Measurements from ENCODE around the gene MAPK4. TPM values are rescaled to one million over a fixed set of nuclear protein-coding genes. Genes with fewer than 3 reads are reported as not detected.

The MAPK4 gene
- total RNA-seq, 1 experiment from 2014 or later = 4.2 TPM

DNA sequence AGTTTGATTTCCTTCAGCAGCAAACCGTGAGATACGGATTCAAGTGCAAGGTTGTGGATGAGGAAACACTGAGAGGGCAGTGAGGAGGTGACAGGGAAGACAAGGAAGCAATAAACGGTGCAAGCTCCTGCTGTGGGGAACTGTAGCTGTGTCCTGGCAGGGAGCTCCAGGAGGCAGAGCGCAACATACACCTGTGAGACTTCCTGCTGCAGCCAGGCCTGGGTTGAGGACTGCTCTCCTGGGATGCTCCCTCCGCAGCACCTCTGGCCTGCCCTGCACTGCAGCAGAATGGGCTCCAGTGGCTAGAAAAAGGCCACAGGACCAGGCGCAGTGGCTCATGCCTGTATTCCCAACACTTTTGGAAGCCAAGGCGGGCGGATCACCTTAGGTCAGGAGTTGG is 174.5 kb downstream of the MAPK4 start (continued):
- TF ChIP-seq, protein P1, sequence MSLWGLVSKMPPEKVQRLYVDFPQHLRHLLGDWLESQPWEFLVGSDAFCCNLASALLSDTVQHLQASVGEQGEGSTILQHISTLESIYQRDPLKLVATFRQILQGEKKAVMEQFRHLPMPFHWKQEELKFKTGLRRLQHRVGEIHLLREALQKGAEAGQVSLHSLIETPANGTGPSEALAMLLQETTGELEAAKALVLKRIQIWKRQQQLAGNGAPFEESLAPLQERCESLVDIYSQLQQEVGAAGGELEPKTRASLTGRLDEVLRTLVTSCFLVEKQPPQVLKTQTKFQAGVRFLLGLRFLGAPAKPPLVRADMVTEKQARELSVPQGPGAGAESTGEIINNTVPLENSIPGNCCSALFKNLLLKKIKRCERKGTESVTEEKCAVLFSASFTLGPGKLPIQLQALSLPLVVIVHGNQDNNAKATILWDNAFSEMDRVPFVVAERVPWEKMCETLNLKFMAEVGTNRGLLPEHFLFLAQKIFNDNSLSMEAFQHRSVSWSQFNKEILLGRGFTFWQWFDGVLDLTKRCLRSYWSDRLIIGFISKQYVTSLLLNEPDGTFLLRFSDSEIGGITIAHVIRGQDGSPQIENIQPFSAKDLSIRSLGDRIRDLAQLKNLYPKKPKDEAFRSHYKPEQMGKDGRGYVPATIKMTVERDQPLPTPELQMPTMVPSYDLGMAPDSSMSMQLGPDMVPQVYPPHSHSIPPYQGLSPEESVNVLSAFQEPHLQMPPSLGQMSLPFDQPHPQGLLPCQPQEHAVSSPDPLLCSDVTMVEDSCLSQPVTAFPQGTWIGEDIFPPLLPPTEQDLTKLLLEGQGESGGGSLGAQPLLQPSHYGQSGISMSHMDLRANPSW (CRISPR knock-in tag; conservative IDR thresholded peaks at IDR 0.05; ENCODE audit: low read depth) = no peak
- TF ChIP-seq ZNF671 (CRISPR knock-in tag; IDR thresholded peaks at IDR 0.05) (no peak), ZNF423 (CRISPR knock-in tag; IDR thresholded peaks at IDR 0.05) (no peak; the same call in 1 of the 2 replicates), RORB (CRISPR knock-in tag; IDR thresholded peaks at IDR 0.05) (no peak), TCF7 (CRISPR knock-in tag; IDR thresholded peaks at IDR 0.05; ENCODE audit: low read depth) (no peak)
- TF ChIP-seq, protein P2, sequence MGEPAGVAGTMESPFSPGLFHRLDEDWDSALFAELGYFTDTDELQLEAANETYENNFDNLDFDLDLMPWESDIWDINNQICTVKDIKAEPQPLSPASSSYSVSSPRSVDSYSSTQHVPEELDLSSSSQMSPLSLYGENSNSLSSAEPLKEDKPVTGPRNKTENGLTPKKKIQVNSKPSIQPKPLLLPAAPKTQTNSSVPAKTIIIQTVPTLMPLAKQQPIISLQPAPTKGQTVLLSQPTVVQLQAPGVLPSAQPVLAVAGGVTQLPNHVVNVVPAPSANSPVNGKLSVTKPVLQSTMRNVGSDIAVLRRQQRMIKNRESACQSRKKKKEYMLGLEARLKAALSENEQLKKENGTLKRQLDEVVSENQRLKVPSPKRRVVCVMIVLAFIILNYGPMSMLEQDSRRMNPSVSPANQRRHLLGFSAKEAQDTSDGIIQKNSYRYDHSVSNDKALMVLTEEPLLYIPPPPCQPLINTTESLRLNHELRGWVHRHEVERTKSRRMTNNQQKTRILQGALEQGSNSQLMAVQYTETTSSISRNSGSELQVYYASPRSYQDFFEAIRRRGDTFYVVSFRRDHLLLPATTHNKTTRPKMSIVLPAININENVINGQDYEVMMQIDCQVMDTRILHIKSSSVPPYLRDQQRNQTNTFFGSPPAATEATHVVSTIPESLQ (CRISPR knock-in tag; IDR thresholded peaks at IDR 0.05) = no peak

DNA sequence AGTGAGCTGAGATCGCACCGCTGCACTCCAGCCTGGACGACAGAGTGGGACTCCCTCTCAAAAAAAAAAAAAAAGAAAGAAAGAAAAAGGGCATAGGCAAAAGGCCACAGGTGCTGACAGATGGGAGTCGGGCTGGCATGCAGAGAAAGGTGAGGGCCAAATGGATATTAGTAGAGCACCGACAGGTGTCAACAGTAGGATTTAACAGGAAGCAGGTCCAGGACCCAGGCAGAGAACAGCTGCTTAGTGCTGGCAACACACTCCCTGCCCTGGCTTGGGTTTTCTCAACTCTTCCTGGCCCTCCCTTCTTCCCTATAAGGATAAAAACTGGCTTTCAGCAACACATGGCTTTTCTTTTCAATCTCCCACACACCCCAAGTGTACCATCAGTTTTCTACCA is 175.0 kb downstream of the MAPK4 start:
- no peak overlapping the region for H3K27ac Mint-ChIP-seq
- H3K4me3 Mint-ChIP-seq = no peak overlapping the region
- H3K9me3 Mint-ChIP-seq = peaks cover 11% of the 10 kb centered on the region; the same call in 1 of the 2 replicates
- POLR2A ChIA-PET = no interaction called here
- H3K4me1 Mint-ChIP-seq = peaks cover 2% of the 10 kb centered on the region; the same call in 1 of the 2 replicates
- CTCF ChIA-PET = no interaction called here
- no peaks in the 10 kb centered on the region for H3K27me3 Mint-ChIP-seq (ENCODE audit: low read depth)
- DNase-seq (ENCODE audit: low spot score) (no peak), ATAC-seq (no peak)
- H3K36me3 Mint-ChIP-seq = no peaks in the 10 kb centered on the region
- TF ChIP-seq, protein P3, sequence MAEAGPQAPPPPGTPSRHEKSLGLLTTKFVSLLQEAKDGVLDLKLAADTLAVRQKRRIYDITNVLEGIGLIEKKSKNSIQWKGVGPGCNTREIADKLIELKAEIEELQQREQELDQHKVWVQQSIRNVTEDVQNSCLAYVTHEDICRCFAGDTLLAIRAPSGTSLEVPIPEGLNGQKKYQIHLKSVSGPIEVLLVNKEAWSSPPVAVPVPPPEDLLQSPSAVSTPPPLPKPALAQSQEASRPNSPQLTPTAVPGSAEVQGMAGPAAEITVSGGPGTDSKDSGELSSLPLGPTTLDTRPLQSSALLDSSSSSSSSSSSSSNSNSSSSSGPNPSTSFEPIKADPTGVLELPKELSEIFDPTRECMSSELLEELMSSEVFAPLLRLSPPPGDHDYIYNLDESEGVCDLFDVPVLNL (CRISPR knock-in tag; IDR thresholded peaks at IDR 0.05; ENCODE audit: borderline replicate concordance, low read depth) = no peak
- TF ChIP-seq RELA (CRISPR knock-in tag; IDR thresholded peaks at IDR 0.05; ENCODE audit: borderline replicate concordance) (no peak), ZNF138 (CRISPR knock-in tag; conservative IDR thresholded peaks at IDR 0.05) (no peak), ZNF317 (CRISPR knock-in tag; IDR thresholded peaks at IDR 0.05; ENCODE audit: borderline replicate concordance, low read depth) (no peak), ELF4 (CRISPR knock-in tag; IDR thresholded peaks at IDR 0.05; ENCODE audit: low read depth) (no peak), SP1 (CRISPR knock-in tag; conservative IDR thresholded peaks at IDR 0.05) (no peak), ZNF423 (CRISPR knock-in tag; IDR thresholded peaks at IDR 0.05) (no peak), NFATC4 (CRISPR knock-in tag; IDR thresholded peaks at IDR 0.05) (no peak), CREB1 (CRISPR knock-in tag; IDR thresholded peaks at IDR 0.05) (no peak), ZNF671 (CRISPR knock-in tag; IDR thresholded peaks at IDR 0.05) (no peak)
- TF ChIP-seq, protein P4, sequence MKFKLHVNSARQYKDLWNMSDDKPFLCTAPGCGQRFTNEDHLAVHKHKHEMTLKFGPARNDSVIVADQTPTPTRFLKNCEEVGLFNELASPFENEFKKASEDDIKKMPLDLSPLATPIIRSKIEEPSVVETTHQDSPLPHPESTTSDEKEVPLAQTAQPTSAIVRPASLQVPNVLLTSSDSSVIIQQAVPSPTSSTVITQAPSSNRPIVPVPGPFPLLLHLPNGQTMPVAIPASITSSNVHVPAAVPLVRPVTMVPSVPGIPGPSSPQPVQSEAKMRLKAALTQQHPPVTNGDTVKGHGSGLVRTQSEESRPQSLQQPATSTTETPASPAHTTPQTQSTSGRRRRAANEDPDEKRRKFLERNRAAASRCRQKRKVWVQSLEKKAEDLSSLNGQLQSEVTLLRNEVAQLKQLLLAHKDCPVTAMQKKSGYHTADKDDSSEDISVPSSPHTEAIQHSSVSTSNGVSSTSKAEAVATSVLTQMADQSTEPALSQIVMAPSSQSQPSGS (CRISPR knock-in tag; IDR thresholded peaks at IDR 0.05; ENCODE audit: borderline replicate concordance, low read depth) = no peak
- TF ChIP-seq, protein P5, sequence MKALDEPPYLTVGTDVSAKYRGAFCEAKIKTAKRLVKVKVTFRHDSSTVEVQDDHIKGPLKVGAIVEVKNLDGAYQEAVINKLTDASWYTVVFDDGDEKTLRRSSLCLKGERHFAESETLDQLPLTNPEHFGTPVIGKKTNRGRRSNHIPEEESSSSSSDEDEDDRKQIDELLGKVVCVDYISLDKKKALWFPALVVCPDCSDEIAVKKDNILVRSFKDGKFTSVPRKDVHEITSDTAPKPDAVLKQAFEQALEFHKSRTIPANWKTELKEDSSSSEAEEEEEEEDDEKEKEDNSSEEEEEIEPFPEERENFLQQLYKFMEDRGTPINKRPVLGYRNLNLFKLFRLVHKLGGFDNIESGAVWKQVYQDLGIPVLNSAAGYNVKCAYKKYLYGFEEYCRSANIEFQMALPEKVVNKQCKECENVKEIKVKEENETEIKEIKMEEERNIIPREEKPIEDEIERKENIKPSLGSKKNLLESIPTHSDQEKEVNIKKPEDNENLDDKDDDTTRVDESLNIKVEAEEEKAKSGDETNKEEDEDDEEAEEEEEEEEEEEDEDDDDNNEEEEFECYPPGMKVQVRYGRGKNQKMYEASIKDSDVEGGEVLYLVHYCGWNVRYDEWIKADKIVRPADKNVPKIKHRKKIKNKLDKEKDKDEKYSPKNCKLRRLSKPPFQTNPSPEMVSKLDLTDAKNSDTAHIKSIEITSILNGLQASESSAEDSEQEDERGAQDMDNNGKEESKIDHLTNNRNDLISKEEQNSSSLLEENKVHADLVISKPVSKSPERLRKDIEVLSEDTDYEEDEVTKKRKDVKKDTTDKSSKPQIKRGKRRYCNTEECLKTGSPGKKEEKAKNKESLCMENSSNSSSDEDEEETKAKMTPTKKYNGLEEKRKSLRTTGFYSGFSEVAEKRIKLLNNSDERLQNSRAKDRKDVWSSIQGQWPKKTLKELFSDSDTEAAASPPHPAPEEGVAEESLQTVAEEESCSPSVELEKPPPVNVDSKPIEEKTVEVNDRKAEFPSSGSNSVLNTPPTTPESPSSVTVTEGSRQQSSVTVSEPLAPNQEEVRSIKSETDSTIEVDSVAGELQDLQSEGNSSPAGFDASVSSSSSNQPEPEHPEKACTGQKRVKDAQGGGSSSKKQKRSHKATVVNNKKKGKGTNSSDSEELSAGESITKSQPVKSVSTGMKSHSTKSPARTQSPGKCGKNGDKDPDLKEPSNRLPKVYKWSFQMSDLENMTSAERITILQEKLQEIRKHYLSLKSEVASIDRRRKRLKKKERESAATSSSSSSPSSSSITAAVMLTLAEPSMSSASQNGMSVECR (CRISPR knock-in tag; IDR thresholded peaks at IDR 0.05; ENCODE audit: borderline replicate concordance) = no peak
- TF ChIP-seq, protein P6, sequence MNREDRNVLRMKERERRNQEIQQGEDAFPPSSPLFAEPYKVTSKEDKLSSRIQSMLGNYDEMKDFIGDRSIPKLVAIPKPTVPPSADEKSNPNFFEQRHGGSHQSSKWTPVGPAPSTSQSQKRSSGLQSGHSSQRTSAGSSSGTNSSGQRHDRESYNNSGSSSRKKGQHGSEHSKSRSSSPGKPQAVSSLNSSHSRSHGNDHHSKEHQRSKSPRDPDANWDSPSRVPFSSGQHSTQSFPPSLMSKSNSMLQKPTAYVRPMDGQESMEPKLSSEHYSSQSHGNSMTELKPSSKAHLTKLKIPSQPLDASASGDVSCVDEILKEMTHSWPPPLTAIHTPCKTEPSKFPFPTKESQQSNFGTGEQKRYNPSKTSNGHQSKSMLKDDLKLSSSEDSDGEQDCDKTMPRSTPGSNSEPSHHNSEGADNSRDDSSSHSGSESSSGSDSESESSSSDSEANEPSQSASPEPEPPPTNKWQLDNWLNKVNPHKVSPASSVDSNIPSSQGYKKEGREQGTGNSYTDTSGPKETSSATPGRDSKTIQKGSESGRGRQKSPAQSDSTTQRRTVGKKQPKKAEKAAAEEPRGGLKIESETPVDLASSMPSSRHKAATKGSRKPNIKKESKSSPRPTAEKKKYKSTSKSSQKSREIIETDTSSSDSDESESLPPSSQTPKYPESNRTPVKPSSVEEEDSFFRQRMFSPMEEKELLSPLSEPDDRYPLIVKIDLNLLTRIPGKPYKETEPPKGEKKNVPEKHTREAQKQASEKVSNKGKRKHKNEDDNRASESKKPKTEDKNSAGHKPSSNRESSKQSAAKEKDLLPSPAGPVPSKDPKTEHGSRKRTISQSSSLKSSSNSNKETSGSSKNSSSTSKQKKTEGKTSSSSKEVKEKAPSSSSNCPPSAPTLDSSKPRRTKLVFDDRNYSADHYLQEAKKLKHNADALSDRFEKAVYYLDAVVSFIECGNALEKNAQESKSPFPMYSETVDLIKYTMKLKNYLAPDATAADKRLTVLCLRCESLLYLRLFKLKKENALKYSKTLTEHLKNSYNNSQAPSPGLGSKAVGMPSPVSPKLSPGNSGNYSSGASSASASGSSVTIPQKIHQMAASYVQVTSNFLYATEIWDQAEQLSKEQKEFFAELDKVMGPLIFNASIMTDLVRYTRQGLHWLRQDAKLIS (CRISPR knock-in tag; IDR thresholded peaks at IDR 0.05; ENCODE audit: borderline replicate concordance) = no peak
